WTC11 (cell line): ENCODE data around the gene OTOG. TPM values are rescaled to one million over a fixed set of nuclear protein-coding genes. Genes with fewer than 3 reads are reported as not detected.

Experiments
- ATAC-seq: fragments of 200-7000 bp; cut with Tn5 transposase; 2 replicates; pipeline ENCODE4 v1.10.0; 2021; ENCODE audit warnings: mild to moderate bottlenecking, moderate library complexity
- CTCF ChIA-PET: fragments of 300-600 bp; sonication (Branson Sonifier 250); formaldehyde crosslinking; loops from one replicate; lab custom pipeline; 2021; ENCODE audit warnings: antibody characterized with exemption; lab: Charles Lee
- POLR2A ChIA-PET: fragments of 350-600 bp; sonication (Branson Sonifier 250); formaldehyde crosslinking; loops from one replicate; lab custom pipeline; 2021; ENCODE audit warnings: antibody characterized with exemption; lab: Charles Lee
- DNase-seq: peaks from one replicate; pipeline ENCODE4 v3.0.0; 2021; ENCODE audit warnings: low spot score
- H3K27ac Mint-ChIP-seq: 2 replicates; pipeline ENCODE4 v1.8.0; 2021; ENCODE audit warnings: mixed read lengths
- H3K27me3 Mint-ChIP-seq: 2 replicates; pipeline ENCODE4 v1.8.0; 2021; ENCODE audit warnings: low read depth, mild to moderate bottlenecking, moderate library complexity, mixed read lengths
- H3K36me3 Mint-ChIP-seq: 2 replicates; pipeline ENCODE4 v1.8.0; 2021; ENCODE audit warnings: mixed read lengths
- H3K4me1 Mint-ChIP-seq: 2 replicates; pipeline ENCODE4 v1.8.0; 2022; ENCODE audit warnings: mixed read lengths
- H3K4me3 Mint-ChIP-seq: 2 replicates; pipeline ENCODE4 v1.8.0; 2021; ENCODE audit warnings: mild to moderate bottlenecking, moderate library complexity, mixed read lengths
- H3K9me3 Mint-ChIP-seq: 2 replicates; pipeline ENCODE4 v1.8.0; 2021; ENCODE audit warnings: mixed read lengths
- CBFB ChIP-seq: sonication (generic); formaldehyde crosslinking; IDR thresholded peaks from 2 replicates; pipeline ENCODE4 v1.8.1; 2022; ENCODE audit warnings: mild to moderate bottlenecking, low read depth, missing genetic modification reagents
- CREB1 ChIP-seq: sonication (generic); formaldehyde crosslinking; IDR thresholded peaks from 2 replicates; pipeline ENCODE4 v1.8.0; 2023; ENCODE audit warnings: mild to moderate bottlenecking, missing genetic modification reagents
- FOXJ3 ChIP-seq: sonication (generic); formaldehyde crosslinking; IDR thresholded peaks from 2 replicates; pipeline ENCODE4 v1.9.0; 2021; ENCODE audit warnings: missing genetic modification reagents, mild to moderate bottlenecking, borderline replicate concordance
- IRF1 ChIP-seq: sonication (generic); formaldehyde crosslinking; IDR thresholded peaks from 2 replicates; pipeline ENCODE4 v1.8.0; 2023; ENCODE audit warnings: missing genetic modification reagents
- JAZF1 ChIP-seq: fragments of 250-450 bp; sonication (Bioruptor Pico); IDR thresholded peaks from 2 replicates; pipeline ENCODE4 v1.9.0; 2021; ENCODE audit warnings: moderate library complexity, mild to moderate bottlenecking, inconsistent platforms
- MLX ChIP-seq: sonication (generic); formaldehyde crosslinking; IDR thresholded peaks from 2 replicates; pipeline ENCODE4 v1.8.1; 2023; ENCODE audit warnings: mild to moderate bottlenecking, missing genetic modification reagents, moderate library complexity
- NR1H2 ChIP-seq: sonication (generic); formaldehyde crosslinking; IDR thresholded peaks from 2 replicates; pipeline ENCODE4 v1.9.0; 2021; ENCODE audit warnings: mild to moderate bottlenecking, moderate library complexity, missing genetic modification reagents
- PRDM15 ChIP-seq: sonication (generic); formaldehyde crosslinking; IDR thresholded peaks from 2 replicates; pipeline ENCODE4 v1.8.0; 2022; ENCODE audit warnings: missing genetic modification reagents
- PRRX2 ChIP-seq: fragments of 250-450 bp; sonication (Bioruptor Pico); IDR thresholded peaks from 2 replicates; pipeline ENCODE4 v1.8.0; 2021; ENCODE audit warnings: mild to moderate bottlenecking
- RELA ChIP-seq: sonication (generic); formaldehyde crosslinking; IDR thresholded peaks from 2 replicates; pipeline ENCODE4 v1.8.1; 2022; ENCODE audit warnings: missing genetic modification reagents, mild to moderate bottlenecking, borderline replicate concordance
- SMAD4 ChIP-seq: sonication (generic); formaldehyde crosslinking; IDR thresholded peaks from 2 replicates; pipeline ENCODE4 v1.8.0; 2022; ENCODE audit warnings: mild to moderate bottlenecking, missing genetic modification reagents
- SOX15 ChIP-seq: fragments of 250-450 bp; sonication (Bioruptor Pico); IDR thresholded peaks from 2 replicates; pipeline ENCODE4 v1.9.0; 2021; ENCODE audit warnings: mild to moderate bottlenecking
- ZNF232 ChIP-seq: sonication (generic); formaldehyde crosslinking; IDR thresholded peaks from 2 replicates; pipeline ENCODE4 v1.8.0; 2022; ENCODE audit warnings: mild to moderate bottlenecking, missing genetic modification reagents
- ZNF281 ChIP-seq: sonication (generic); formaldehyde crosslinking; IDR thresholded peaks from 2 replicates; pipeline ENCODE4 v1.8.0; 2023; ENCODE audit warnings: mild to moderate bottlenecking, missing genetic modification reagents
- ZNF423 ChIP-seq: fragments of 250-450 bp; sonication (Bioruptor Pico); IDR thresholded peaks from 2 replicates; pipeline ENCODE4 v2.1.2; 2022; ENCODE audit warnings: mild to moderate bottlenecking, moderate library complexity
- ZNF671 ChIP-seq: fragments of 250-450 bp; sonication (Bioruptor Pico); IDR thresholded peaks from 2 replicates; pipeline ENCODE4 v1.8.0; 2021; ENCODE audit warnings: mild to moderate bottlenecking
- total RNA-seq: library from RNA; stranded (reverse); gene quantifications from 3 replicates; pipeline ENCODE4 v1.2.3, GENCODE V29; 2021

OTOG gene
- total RNA-seq, 1 experiment from 2014 or later = 1.4 TPM

- ATAC-seq (no peak), DNase-seq (no peak)
- no peak overlapping the region for H3K27ac Mint-ChIP-seq
- CTCF ChIA-PET = no interaction called here
- POLR2A ChIA-PET = no interaction called here
- no peak overlapping the region for H3K4me3 Mint-ChIP-seq
- no peaks in the 10 kb centered on the region; the same call in none of the 2 replicates for H3K27me3 Mint-ChIP-seq
- no peaks in the 10 kb centered on the region for H3K4me1 Mint-ChIP-seq
- no peaks in the 10 kb centered on the region for H3K36me3 Mint-ChIP-seq
- no peaks in the 10 kb centered on the region for H3K9me3 Mint-ChIP-seq
- TF ChIP-seq PRRX2 (CRISPR knock-in tag) (no peak), FOXJ3 (CRISPR knock-in tag) (no peak), SMAD4 (no peak), ZNF281 (CRISPR knock-in tag) (no peak), PRDM15 (CRISPR knock-in tag) (no peak)
Measured at GRCh38 chr11:17639091-17639490, 92.0 kb downstream of the OTOG start.

- ATAC-seq (no peak), DNase-seq (no peak)
- H3K4me3 Mint-ChIP-seq = no peak overlapping the region
- no peak overlapping the region for H3K27ac Mint-ChIP-seq
- H3K4me1 Mint-ChIP-seq = no peaks in the 10 kb centered on the region
- ChIA-PET CTCF (interaction anchor here (1.3 kb wide), 1 partner anchor 91 kb away, joined by 6 read pairs; no protein-coding TSS in a partner anchor), POLR2A (no interaction called here)
- H3K9me3 Mint-ChIP-seq = no peaks in the 10 kb centered on the region
- H3K27me3 Mint-ChIP-seq = no peaks in the 10 kb centered on the region; the same call in none of the 2 replicates
- TF ChIP-seq CREB1 (CRISPR knock-in tag) (no peak), ZNF423 (no peak), ZNF671 (no peak), ZNF232 (no peak)
- no peaks in the 10 kb centered on the region for H3K36me3 Mint-ChIP-seq
Measured at GRCh38 chr11:17639781-17640180, 92.7 kb downstream of the OTOG start.

- Mint-ChIP-seq H3K9me3 (no peaks in the 10 kb centered on the region), H3K4me3 (no peak overlapping the region), H3K36me3 (no peaks in the 10 kb centered on the region)
- ATAC-seq (no peak), DNase-seq (no peak)
- TF ChIP-seq JAZF1 (CRISPR knock-in tag) = no peak
- no peak for TF ChIP-seq ZNF671
- no peak for TF ChIP-seq SOX15
- no peak for TF ChIP-seq CBFB
- TF ChIP-seq, all 79 proteins: peak for 0
- Mint-ChIP-seq H3K27me3 (no peaks in the 10 kb centered on the region; the same call in none of the 2 replicates), H3K4me1 (no peaks in the 10 kb centered on the region; the same call in 1 of the 2 replicates), H3K27ac (no peak overlapping the region)
- ChIA-PET POLR2A (no interaction called here), CTCF (interaction anchor here (1.0 to 1.3 kb wide), 2 partner anchors 79 to 90 kb away, joined by 3 to 6 read pairs; partner anchors contain the start of gene MYOD1)
Measured at GRCh38 chr11:17640493-17641164, 93.6 kb downstream of the OTOG start.

GRCh38 chr11:17641792-17642350 lies 94.8 kb downstream of the OTOG start:
- no peak overlapping the region for H3K27ac Mint-ChIP-seq
- peaks cover 9% of the 10 kb centered on the region; the same call in 1 of the 2 replicates for H3K4me1 Mint-ChIP-seq
- ChIA-PET CTCF (no interaction called here), POLR2A (no interaction called here)
- H3K4me3 Mint-ChIP-seq = no peak overlapping the region
- DNase-seq (no peak), ATAC-seq (no peak)
- H3K9me3 Mint-ChIP-seq = no peaks in the 10 kb centered on the region
- H3K36me3 Mint-ChIP-seq = no peaks in the 10 kb centered on the region
- no peaks in the 10 kb centered on the region; the same call in none of the 2 replicates for H3K27me3 Mint-ChIP-seq
- TF ChIP-seq IRF1 (CRISPR knock-in tag) = no peak
- no peak for TF ChIP-seq MLX (CRISPR knock-in tag)
- no peak for TF ChIP-seq NR1H2 (CRISPR knock-in tag)
- no peak for TF ChIP-seq ZNF232
- no peak for TF ChIP-seq PRDM15 (CRISPR knock-in tag)
- TF ChIP-seq RELA (CRISPR knock-in tag) = no peak
